IgD-negative memory B cell (primary cell): ENCODE results near the gene PTDSS2. TPM values are rescaled to one million over a fixed set of nuclear protein-coding genes. Genes with fewer than 3 reads are reported as not detected.
"Not testable (repeated sequence)": the region's sequence is repeated elsewhere in the genome, so short reads cannot be mapped to it uniquely, and the experiment has no call there.

Experiments used
- H3K27ac Mint-ChIP-seq, 3 donors: one replicate each; pipeline ENCODE4 v1.8.0; 2020 to 2022; ENCODE audit warnings: mild to moderate bottlenecking in 3 of 3, mixed read lengths in 3 of 3, moderate library complexity in 1 of 3
- H3K27me3 Mint-ChIP-seq: one replicate; pipeline ENCODE4 v1.8.0; 2021; ENCODE audit warnings: mixed read lengths
- H3K36me3 Mint-ChIP-seq: one replicate; pipeline ENCODE4 v1.8.0; 2020; ENCODE audit warnings: mild to moderate bottlenecking, mixed read lengths
- H3K4me1 Mint-ChIP-seq, 3 donors: one replicate each; pipeline ENCODE4 v1.8.0; 2020 to 2022; ENCODE audit warnings: mixed read lengths in 3 of 3, mild to moderate bottlenecking in 1 of 3
- H3K4me3 Mint-ChIP-seq, 4 donors: one replicate each; pipeline ENCODE4 v1.8.0; 2020 to 2022; ENCODE audit warnings: mild to moderate bottlenecking in 4 of 4, mixed read lengths in 4 of 4, moderate library complexity in 3 of 4
- H3K9me3 Mint-ChIP-seq, 3 donors: one replicate each; pipeline ENCODE4 v1.8.0; 2020 to 2021; ENCODE audit warnings: mixed read lengths in 3 of 3, mild to moderate bottlenecking in 1 of 3
- polyA plus RNA-seq: library from polyadenylated mRNA; unstranded; fragments of 300-500 nt; fragmentation: Illumina TruSeq; gene quantifications from one replicate; pipeline ENCODE4 v1.2.3, GENCODE V29; 2021

PTDSS2 gene
- polyA plus RNA-seq, 1 donor from 2014 or later, result 10.9 TPM

DNA sequence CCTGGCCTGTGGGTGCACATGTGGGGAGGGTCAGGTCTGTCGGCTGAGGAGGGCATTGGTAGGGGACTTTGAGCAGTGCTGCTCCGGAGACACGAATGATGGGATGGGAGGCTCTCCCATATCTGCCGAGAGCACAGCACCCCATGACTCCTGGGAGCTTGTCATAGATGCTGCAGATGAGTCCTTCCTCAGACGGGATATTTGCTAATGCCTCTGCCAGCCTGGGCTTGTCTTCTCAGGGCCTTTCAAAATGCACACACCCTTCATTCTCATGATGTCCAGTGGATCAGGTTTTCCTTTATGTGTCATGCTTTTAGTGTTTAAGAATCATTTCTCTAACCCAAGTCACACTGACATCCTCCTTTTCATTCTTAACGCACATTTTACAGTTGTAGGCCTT lies 65.1 kb downstream of the PTDSS2 start:
- H3K27ac Mint-ChIP-seq, result peak overlapping the region in 2 of 3 donors; percentile 78 to 86
- H3K36me3 Mint-ChIP-seq, result peaks cover 2% of the 10 kb centered on the region
- no peaks in the 10 kb centered on the region for H3K27me3 Mint-ChIP-seq
- H3K9me3 Mint-ChIP-seq, result no peaks in the 10 kb centered on the region
- peaks cover 7 to 9% (median 8%) of the 10 kb centered on the region in 3 donors for H3K4me1 Mint-ChIP-seq
- H3K4me3 Mint-ChIP-seq, result peak overlapping the region in 2 of 4 donors; percentile 8 to 69

DNA sequence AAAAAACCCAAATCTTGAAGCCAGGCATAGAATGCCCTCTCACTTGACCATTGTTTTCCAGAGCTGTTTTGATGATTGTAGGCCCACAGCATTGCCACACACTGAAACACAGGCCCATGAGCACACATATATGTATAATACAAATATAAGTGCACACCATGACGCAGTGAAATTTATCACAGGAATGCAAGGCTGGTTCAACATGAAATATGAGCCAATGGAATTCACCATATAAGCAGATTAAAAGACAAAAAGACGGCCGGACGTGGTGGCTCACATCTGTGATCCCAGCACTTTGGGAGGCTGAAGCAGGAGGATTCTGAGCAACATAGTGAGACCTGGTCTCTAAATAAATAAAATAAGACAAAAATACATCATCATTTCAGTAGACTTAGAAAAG lies 66.3 kb downstream of the PTDSS2 start:
- H3K9me3 Mint-ChIP-seq, result no peaks in the 10 kb centered on the region
- H3K4me3 Mint-ChIP-seq, result peak overlapping the region in 1 of 4 donors; percentile 61
- no peaks in the 10 kb centered on the region for H3K27me3 Mint-ChIP-seq
- H3K27ac Mint-ChIP-seq, result peak overlapping the region in 1 of 3 donors; percentile 86
- peaks cover 2% of the 10 kb centered on the region for H3K36me3 Mint-ChIP-seq
- peaks cover 7 to 8% (median 7%) of the 10 kb centered on the region in 3 donors for H3K4me1 Mint-ChIP-seq

DNA sequence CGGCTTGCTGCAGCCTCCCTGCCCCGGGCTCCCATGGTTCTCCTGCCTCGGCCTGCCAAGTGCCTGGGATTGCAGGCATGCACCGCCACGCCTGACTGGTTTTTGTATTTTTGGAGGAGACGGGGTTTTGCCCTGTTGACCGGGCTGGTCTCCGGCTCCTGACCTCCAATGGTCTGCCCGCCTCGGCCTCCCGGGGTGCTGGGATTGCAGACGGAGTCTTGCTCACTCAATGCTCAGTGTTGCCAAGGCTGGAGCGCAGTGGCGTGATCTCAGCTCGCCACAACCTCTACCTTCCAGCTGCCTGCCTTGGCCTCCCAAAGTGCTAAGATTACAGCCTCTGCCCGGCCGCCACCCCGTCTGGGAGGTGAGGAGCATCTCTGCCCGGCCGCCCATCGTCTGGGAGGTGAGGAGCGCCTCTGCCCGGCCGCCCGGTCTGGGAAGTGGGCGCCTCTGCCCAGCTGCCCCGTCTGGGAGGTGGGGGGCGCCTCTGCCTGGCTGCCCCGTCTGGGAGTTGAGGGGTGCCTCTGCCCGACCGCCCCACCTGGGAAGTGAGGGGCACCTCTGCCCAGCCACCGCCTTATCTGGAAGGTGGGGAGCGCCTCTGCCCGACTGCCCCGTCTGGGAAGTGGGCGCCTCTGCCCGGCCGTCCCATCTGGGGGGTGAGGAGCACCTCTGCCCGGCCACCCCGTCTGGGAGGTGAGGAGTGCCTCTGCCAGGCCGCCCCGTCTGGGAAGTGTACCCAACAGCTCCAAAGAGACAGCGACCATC lies 67.0 kb downstream of the PTDSS2 start:
- not testable (repeated sequence) for H3K4me3 Mint-ChIP-seq, H3K36me3 Mint-ChIP-seq, H3K4me1 Mint-ChIP-seq, H3K9me3 Mint-ChIP-seq, H3K27me3 Mint-ChIP-seq
- H3K27ac Mint-ChIP-seq, result peak overlapping the region; percentile 57 to 86 (median 71)

DNA sequence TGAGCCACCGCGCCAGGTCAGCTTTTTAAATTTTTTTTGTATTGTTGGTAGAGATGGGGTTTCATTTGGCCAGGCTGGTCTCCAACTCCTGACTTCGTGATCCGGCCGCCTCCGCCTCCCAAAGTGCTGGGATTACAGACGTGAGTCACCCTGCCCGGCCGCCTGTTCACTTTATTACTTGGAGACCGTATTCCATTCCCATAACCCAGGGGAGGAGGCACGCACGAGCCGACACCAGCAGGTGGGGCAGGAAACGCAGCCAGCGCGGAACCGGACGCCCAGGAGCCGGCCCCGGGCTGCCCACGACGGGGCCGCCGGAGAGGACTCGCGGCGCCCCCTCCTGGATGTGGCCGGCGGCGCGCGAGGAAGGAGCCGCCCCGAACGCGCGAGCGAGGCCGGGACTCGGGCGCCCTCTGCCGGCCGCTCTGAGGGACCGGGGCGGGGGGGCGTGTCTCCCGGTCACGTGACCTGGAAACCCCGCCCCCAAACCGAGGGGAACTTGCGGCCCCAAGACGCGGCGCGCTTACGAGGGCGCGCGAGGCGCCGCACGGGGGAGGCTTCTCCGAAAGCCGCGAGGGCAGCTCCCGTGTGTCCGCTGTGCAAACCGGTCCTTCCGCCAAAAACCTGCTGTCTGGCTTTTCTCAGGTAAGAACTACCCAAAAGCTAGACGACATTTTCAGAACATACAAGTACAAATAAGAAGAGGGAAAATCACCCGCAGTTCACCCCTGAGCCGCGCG lies 68.6 kb downstream of the PTDSS2 start:
- no peaks in the 10 kb centered on the region for H3K27me3 Mint-ChIP-seq
- no peaks in the 10 kb centered on the region for H3K9me3 Mint-ChIP-seq
- H3K4me1 Mint-ChIP-seq, result peaks cover 2 to 4% (median 3%) of the 10 kb centered on the region in 3 donors
- peak overlapping the region; percentile 73 to 89 (median 76) for H3K27ac Mint-ChIP-seq
- peak overlapping the region; percentile 75 to 82 (median 77) for H3K4me3 Mint-ChIP-seq
- H3K36me3 Mint-ChIP-seq, result no peaks in the 10 kb centered on the region

DNA sequence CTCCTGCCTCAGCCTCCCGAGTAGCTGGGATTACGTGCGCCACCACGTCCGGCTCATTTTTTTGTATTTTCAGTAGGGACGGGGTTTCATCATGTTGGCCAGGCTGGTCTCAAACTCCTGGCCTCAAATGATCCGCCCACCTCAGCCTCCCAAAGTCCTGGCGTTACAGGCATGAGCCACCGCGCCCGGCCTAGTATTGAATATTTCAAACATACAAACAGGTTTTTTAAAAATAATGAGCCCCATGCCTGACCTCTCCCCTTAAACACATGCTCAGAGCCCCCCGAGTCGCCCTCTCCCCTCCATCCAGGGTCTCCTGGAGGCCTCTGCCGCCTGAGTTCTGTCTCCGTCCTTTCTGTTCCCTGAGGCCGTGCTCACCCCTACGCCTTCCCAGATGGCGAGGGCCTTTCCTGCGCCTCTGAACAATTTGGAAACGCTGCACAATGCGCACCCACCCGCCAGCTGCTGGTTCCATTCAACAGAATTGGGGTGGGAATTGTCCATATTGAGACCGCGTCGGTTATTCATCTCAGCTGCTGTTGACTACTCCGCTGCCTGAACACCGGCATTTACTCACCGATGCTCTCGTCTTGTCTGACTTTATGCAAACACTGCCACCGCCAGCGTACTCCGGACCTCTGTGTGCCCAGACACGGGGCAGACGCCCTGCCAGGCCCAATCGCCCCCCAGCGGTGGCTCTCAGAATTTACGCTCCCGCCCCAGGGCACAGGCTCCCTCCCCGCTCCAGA lies 70.5 kb downstream of the PTDSS2 start:
- no peaks in the 10 kb centered on the region for H3K36me3 Mint-ChIP-seq
- H3K9me3 Mint-ChIP-seq, result no peaks in the 10 kb centered on the region
- no peaks in the 10 kb centered on the region for H3K27me3 Mint-ChIP-seq
- peak overlapping the region in 2 of 3 donors; percentile 39 to 72 for H3K27ac Mint-ChIP-seq
- H3K4me1 Mint-ChIP-seq, result peaks cover 2 to 4% (median 3%) of the 10 kb centered on the region in 3 donors
- peak overlapping the region in 1 of 4 donors; percentile 17 for H3K4me3 Mint-ChIP-seq

DNA sequence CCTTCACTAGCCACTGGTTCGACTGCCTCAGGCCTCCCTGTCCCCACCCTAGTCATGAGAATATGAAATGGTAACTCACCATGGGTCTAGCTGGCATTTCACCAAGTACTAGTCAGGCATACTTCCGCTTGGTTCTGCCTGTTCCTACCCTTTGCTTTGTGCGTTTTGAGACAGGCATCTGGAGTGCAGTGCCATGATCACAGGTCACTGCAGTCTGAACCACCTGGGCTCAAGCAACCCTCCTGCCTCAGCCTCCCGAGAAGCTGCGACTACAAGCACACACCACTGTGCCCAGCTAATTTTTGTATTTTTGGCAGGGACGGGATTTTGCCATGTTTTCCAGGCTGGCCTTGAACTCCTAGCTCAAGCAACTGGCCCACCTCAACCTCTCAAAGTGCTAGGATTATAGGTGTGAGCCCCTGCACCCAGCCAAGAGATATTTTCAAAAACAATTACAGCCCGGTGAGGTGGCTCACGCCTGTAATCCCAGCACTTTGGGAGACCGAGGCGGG lies 71.2 kb downstream of the PTDSS2 start:
- Mint-ChIP-seq H3K4me1 (peaks cover 2 to 4% (median 3%) of the 10 kb centered on the region in 3 donors), H3K36me3 (no peaks in the 10 kb centered on the region), H3K27me3 (no peaks in the 10 kb centered on the region), H3K9me3 (no peaks in the 10 kb centered on the region), H3K27ac (peak overlapping the region in 1 of 3 donors; percentile 72), H3K4me3 (no peak overlapping the region)

DNA sequence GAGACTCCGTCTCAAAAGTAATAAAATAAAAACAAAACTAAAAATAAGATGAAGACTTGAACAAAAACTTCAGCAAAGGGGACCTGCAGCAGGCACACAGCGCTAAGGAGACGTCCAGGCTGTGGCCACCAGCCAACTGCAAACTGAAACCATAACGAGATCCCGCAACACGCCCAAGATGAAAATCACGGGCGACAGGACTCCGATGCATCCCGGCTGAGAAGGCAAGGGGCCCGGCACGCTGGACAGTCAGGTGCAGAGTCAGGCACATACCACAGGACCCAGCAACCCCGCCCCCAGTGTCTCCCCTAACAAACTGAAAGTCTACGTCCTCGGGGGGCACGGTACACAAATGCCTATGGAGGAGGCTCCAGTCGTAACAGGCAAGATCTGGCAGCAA lies 76.1 kb downstream of the PTDSS2 start:
- Mint-ChIP-seq H3K36me3 (no peaks in the 10 kb centered on the region), H3K4me3 (no peak overlapping the region), H3K27ac (peak overlapping the region in 2 of 3 donors; percentile 5 to 51), H3K27me3 (no peaks in the 10 kb centered on the region), H3K4me1 (peaks cover 0 to 1% (median 0%) of the 10 kb centered on the region in 3 donors), H3K9me3 (no peaks in the 10 kb centered on the region)

DNA sequence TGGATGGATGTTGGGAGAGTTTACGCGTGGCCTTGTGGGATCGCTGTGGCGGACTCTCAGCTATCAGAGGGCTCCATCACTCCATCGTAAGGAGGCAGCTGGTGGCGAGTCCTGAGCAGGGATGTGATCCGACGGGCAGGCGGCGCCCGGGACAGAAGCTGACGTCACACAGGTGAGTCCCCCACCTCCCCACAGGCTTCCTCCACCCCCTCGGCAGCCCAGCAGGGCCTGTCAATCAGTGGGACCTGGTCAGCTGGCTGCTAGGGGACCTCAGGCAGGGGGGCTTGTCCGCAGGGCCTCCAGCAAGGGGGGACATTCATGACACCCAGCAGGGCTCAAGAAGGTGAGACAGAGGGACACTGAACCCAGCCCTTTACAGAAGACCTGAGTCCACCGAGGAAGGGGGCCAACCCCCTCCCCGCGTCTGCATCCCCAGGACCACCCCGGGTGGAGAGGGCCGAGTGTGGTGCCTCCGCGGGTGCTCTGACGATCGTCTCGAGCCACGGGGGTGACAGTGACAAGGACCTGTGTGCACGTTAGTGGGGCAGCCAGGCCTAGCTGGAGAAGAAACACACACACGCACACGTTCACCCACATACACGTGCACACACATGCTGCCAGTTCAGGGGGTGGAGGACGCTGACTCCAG lies 78.2 kb downstream of the PTDSS2 start:
- peaks cover 0 to 2% (median 0%) of the 10 kb centered on the region in 3 donors for H3K4me1 Mint-ChIP-seq
- H3K27ac Mint-ChIP-seq, result peak overlapping the region in 1 of 3 donors; percentile 42
- H3K27me3 Mint-ChIP-seq, result no peaks in the 10 kb centered on the region
- H3K4me3 Mint-ChIP-seq, result no peak overlapping the region
- peaks cover 2% of the 10 kb centered on the region for H3K36me3 Mint-ChIP-seq
- no peaks in the 10 kb centered on the region for H3K9me3 Mint-ChIP-seq

DNA sequence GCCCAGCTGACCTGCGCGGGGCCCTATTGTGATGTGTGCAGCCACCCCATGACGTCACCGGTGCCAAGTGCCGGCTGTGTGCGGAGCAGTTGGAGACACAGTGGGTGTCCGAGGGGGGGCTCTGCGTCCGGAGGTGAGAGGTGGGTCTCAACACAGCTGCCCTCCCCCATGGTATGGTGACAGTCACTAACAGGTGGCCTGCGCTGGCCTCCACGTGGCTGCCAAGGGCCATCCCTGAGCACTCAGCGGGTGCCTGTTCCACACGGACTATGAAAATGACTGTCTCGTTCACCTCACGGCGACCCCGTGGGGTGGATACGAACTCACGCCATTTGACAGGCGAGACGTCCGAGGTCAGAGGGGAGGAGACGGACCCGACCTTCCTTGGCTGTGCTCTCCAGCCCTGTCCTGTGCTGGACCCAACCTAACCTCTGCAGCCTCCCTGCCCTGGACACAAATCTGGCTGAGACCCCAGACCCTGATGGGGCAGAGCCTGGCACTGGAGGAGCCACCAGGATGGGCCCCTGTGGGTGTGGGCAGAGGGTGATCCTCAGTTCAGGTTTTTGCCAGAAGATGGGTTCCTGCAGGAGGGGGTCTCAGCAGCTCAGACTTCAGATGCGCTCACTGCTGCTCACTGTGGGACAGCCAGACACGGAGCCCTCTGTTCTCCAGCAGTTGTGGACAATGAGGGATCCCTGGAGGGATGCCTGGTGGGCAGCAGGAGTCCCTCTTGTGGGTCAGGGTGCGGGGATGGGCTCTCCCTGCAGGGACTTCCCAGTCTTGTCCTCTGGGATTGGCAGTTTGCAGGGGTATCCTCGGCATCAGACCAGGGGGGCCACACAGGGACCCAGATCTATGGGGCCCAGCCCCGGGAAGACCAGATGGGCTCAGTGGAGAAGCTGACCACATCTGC lies 79.0 kb downstream of the PTDSS2 start:
- H3K27ac Mint-ChIP-seq, result peak overlapping the region in 1 of 3 donors; percentile 42
- peaks cover 0 to 2% (median 0%) of the 10 kb centered on the region in 3 donors for H3K4me1 Mint-ChIP-seq
- H3K9me3 Mint-ChIP-seq, result no peaks in the 10 kb centered on the region

DNA sequence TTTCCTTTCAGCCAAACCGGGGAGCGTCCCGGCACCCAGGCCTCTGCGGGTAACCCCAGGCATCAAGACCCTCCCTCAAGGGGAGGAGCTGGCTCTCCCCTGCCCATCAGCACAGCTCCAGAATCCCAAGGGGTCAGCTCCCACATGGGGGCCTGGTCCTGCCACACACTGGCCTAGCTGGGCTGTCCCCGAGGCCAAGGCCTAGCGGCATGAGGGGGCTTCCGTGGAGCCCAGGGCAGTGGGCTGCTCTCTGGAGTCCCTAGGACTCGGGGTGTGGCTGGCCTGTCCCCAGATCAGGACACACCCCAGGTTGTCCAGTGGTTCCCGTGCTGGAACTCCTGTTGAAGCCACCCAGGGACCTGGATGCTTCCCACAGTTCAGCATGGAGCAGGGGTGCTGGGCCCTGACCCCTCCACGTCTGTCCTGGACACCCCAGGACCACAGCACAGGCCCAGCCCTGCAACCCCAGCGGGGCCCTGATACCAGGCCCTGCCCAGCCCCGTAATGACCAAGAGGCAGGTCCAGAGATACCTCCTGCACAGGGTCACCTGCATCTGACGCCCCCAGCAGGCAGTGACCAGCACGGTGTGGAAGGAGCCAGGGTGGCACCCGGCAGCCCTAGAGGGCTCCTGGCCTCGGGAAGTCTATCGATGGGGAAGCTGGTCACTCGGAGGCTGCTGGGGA lies 79.8 kb downstream of the PTDSS2 start:
- no peak overlapping the region for H3K4me3 Mint-ChIP-seq
- no peaks in the 10 kb centered on the region for H3K27me3 Mint-ChIP-seq
- peak overlapping the region in 1 of 3 donors; percentile 18 for H3K27ac Mint-ChIP-seq
- H3K4me1 Mint-ChIP-seq, result peaks cover 0 to 2% (median 0%) of the 10 kb centered on the region in 3 donors
- H3K36me3 Mint-ChIP-seq, result peaks cover 2% of the 10 kb centered on the region
- H3K9me3 Mint-ChIP-seq, result no peaks in the 10 kb centered on the region

More for the DNA sequence above, 79.0 kb downstream of the PTDSS2 start:
- peaks cover 2% of the 10 kb centered on the region for H3K36me3 Mint-ChIP-seq
- no peaks in the 10 kb centered on the region for H3K27me3 Mint-ChIP-seq
- H3K4me3 Mint-ChIP-seq, result peak overlapping the region in 1 of 4 donors; percentile 32

DNA sequence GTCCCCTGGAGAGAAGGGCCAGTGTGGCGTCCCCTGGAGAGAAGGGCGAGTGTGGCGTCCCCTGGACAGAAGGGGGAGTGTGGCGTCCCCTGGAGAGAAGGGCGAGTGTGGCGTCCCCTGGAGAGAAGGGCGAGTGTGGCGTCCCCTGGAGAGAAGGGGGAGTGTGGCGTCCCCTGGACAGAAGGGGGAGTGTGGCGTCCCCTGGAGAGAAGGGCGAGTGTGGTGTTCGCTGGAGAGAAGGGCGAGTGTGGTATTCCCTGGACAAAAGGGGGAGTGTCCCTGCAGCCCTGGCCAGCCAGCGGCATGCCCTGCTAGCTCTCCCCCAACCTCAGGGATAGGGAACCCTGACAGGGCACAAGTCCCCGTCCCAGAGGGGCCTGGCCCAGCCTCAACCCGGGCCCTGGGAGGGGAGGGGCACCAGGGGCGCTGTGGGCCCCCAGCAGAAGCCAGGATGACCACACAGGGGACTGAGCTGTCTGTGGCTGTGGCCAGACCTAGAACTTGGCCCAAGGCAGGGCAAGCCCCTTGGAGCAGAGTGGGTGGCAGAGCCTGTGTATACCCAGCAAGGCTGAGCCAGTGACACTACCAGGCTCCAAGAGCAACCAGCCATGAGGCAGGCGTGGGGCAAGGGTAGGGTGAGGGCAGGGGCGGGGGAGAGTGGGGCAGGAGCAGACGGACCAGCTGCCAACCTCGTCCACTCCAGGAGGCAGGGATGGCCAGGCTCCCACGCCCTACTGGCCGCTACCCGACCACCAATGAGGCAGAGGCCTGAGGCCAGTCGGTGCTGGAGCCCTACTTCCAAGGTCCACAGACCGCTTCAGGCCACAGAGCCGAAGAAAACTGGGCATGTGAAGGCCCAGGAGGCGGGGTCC lies 81.1 kb downstream of the PTDSS2 start:
- Mint-ChIP-seq H3K27ac (peak overlapping the region in 1 of 3 donors; percentile 80), H3K4me1 (peaks cover 0 to 3% (median 2%) of the 10 kb centered on the region in 3 donors), H3K27me3 (no peaks in the 10 kb centered on the region), H3K9me3 (no peaks in the 10 kb centered on the region), H3K36me3 (peaks cover 2% of the 10 kb centered on the region), H3K4me3 (peak overlapping the region in 2 of 4 donors; percentile 28 to 70)

DNA sequence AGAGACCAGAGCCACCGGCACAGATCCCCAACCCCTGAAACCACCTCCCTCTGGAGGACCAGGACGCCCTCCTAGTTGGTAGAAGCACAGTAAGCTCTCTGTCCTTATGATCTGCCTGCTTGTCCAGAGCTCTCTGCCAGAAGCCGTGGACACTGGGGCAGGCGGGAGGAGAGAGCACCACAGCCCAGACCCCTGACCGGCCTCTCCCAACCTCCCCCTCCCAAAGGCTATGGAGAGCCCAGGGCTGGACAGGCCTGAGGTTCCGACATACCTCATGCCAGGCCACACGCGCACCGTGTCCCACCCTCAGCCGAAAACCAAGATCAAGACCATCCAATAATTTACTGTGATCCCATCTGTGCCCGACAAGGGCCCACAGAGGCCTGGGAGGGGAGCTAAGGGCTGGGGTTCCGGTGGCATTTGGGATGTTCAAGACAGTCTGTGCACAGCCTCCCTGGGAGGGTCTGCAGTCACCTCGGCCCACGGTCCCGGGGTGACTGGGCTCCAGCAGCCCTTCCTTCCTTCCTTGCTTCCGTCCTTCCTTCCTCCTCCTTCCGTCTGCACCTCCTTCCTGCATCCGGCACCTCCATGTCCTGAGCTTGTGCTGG lies 81.9 kb downstream of the PTDSS2 start:
- peak overlapping the region in 2 of 4 donors; percentile 28 to 70 for H3K4me3 Mint-ChIP-seq
- peaks cover 2% of the 10 kb centered on the region for H3K36me3 Mint-ChIP-seq
- peak overlapping the region in 1 of 3 donors; percentile 80 for H3K27ac Mint-ChIP-seq
- no peaks in the 10 kb centered on the region for H3K27me3 Mint-ChIP-seq
- H3K9me3 Mint-ChIP-seq, result no peaks in the 10 kb centered on the region
- H3K4me1 Mint-ChIP-seq, result peaks cover 0 to 5% (median 2%) of the 10 kb centered on the region in 3 donors
